Fibroblast of skin of back (primary cell): ENCODE data around the gene PIPOX.

ENCODE experiments used
- DNase-seq: peaks from one replicate; pipeline ENCODE4 v3.0.0-alpha.2; 2013

PIPOX gene

GRCh38 chr17:29048440-29049368 is 5.8 kb downstream of the PIPOX start:
- peak; percentile 25 for DNase-seq

GRCh38 chr17:29049541-29050145 is 6.7 kb downstream of the PIPOX start:
- DNase-seq: no peak

GRCh38 chr17:29050176-29050575 is 7.2 kb downstream of the PIPOX start:
- no peak for DNase-seq

GRCh38 chr17:29051194-29051593 is 8.3 kb downstream of the PIPOX start:
- no peak for DNase-seq

GRCh38 chr17:29051731-29052130 is 8.8 kb downstream of the PIPOX start:
- DNase-seq: no peak

- DNase-seq: no peak
Observed at GRCh38 chr17:29054835-29055234, 11.9 kb downstream of the PIPOX start.

GRCh38 chr17:29057361-29057760 is 14.4 kb downstream of the PIPOX start:
- DNase-seq: no peak

- DNase-seq: no peak
Observed at GRCh38 chr17:29058391-29058790, 15.4 kb downstream of the PIPOX start.

- DNase-seq: peak; percentile 50
Observed at GRCh38 chr17:29059281-29059680, 16.3 kb downstream of the PIPOX start.

- DNase-seq: no peak
Observed at GRCh38 chr17:29060475-29060874, 17.5 kb downstream of the PIPOX start.

- DNase-seq: no peak
Observed at GRCh38 chr17:29061036-29061435, 18.1 kb downstream of the PIPOX start.

GRCh38 chr17:29062215-29062614 is 19.3 kb downstream of the PIPOX start:
- no peak for DNase-seq

GRCh38 chr17:29063992-29064391 is 21.1 kb downstream of the PIPOX start:
- DNase-seq: no peak

- no peak for DNase-seq
Observed at GRCh38 chr17:29066047-29066446, 23.1 kb downstream of the PIPOX start.

GRCh38 chr17:29066606-29067005 is 23.7 kb downstream of the PIPOX start:
- DNase-seq: no peak

- no peak for DNase-seq
Observed at GRCh38 chr17:29068818-29069217, 25.9 kb downstream of the PIPOX start.

- DNase-seq: peak; percentile 15
Observed at GRCh38 chr17:29069526-29070041, 26.6 kb downstream of the PIPOX start.

GRCh38 chr17:29070308-29070707 is 27.4 kb downstream of the PIPOX start:
- no peak for DNase-seq

GRCh38 chr17:29070781-29071180 is 27.8 kb downstream of the PIPOX start:
- DNase-seq: no peak

- no peak for DNase-seq
Observed at GRCh38 chr17:29071303-29071702, 28.4 kb downstream of the PIPOX start.

GRCh38 chr17:29073045-29073444 is 30.1 kb downstream of the PIPOX start:
- no peak for DNase-seq

- DNase-seq: no peak
Observed at GRCh38 chr17:29073520-29073919, 30.6 kb downstream of the PIPOX start.

- no peak for DNase-seq
Observed at GRCh38 chr17:29074488-29074887, 31.5 kb downstream of the PIPOX start.

- DNase-seq: no peak
Observed at GRCh38 chr17:29076087-29076486, 33.1 kb downstream of the PIPOX start.
